A673 (cell line): ENCODE measurements around the gene MYBPHL.

Source experiments
- EZH2 ChIP-seq: fragments of 200-600 bp; sonication (generic); IDR thresholded peaks from 2 replicates; pipeline ENCODE4 v1.6.1; 2017; ENCODE audit warnings: borderline replicate concordance, low read depth, mild to moderate bottlenecking, mixed read lengths, antibody characterized with exemption, low read length; ENCODE audit not compliant: poor library complexity, severe bottlenecking
- TF ChIP-seq, protein P1 (sequence below): fragments of 300-800, 200-600 bp; sonication (generic); conservative IDR thresholded peaks from 2 replicates; pipeline ENCODE4 v1.5.1; 2017; ENCODE audit warnings: low read depth, mild to moderate bottlenecking, antibody characterized with exemption, low read length, moderate library complexity, mixed read lengths

DNA sequence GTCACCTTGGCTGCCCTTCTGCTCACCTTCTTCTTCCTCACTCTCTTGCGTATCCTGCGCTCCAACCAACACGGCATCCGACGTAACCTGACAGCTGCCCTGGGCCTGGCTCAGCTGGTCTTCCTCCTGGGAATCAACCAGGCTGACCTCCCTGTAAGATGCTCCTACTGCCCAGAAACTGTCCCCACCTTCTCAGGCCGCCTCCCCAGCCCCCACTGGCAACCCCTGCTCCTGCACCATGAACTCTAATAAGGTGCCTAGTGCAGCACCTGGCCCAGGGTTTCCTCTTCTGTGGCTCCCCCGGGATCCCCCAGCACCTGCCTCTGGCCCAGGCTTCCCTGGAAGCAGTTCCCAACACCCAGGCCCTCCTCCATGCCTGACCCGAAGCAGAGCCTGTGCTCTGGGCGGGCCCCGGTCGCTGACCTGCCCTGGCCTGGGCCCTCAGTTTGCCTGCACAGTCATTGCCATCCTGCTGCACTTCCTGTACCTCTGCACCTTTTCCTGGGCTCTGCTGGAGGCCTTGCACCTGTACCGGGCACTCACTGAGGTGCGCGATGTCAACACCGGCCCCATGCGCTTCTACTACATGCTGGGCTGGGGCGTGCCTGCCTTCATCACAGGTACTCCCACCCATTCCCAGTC, 36.7 kb downstream of the MYBPHL start:
- TF ChIP-seq, protein P1, sequence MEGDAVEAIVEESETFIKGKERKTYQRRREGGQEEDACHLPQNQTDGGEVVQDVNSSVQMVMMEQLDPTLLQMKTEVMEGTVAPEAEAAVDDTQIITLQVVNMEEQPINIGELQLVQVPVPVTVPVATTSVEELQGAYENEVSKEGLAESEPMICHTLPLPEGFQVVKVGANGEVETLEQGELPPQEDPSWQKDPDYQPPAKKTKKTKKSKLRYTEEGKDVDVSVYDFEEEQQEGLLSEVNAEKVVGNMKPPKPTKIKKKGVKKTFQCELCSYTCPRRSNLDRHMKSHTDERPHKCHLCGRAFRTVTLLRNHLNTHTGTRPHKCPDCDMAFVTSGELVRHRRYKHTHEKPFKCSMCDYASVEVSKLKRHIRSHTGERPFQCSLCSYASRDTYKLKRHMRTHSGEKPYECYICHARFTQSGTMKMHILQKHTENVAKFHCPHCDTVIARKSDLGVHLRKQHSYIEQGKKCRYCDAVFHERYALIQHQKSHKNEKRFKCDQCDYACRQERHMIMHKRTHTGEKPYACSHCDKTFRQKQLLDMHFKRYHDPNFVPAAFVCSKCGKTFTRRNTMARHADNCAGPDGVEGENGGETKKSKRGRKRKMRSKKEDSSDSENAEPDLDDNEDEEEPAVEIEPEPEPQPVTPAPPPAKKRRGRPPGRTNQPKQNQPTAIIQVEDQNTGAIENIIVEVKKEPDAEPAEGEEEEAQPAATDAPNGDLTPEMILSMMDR, result no peak
- no peak for TF ChIP-seq EZH2
